ENCODE data around the gene STXBP1.

The STXBP1 gene

DNA sequence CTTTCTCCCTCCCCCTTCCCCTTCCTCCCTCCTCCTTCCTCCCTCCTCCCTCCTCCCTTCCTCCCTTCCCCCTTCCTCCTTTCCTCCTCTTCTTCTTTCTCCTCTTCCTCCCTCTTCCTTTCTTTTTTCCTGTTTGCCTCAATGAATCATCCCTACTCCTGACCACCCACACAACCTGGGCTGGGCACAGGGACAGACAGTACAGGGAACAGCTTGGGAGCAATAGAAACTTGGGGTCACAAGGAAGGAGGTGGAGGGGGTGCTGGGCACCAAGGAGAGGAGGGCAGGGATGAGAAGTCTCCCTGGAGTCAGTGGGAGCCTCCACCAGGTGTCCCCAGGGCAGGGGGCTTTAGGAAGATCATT, 108.8 kb downstream of the STXBP1 start:
- Histone ChIP-seq H3K27ac (no peak overlapping the region), H3K9me3 (ENCODE audit: low read depth, low read length) (no peaks in the 10 kb centered on the region), H3K36me3 (ENCODE audit: insufficient read depth, low read length) (no peaks in the 10 kb centered on the region), H3K4me3 (no peak overlapping the region), H3K9ac (ENCODE audit: insufficient read length) (no peak overlapping the region)
- DNase-seq (ENCODE audit: low read depth, low spot score): no peak
- TF ChIP-seq POLR2AphosphoS5 (IDR thresholded peaks at IDR 0.05; ENCODE audit: borderline replicate concordance, low read depth, low read length): no peak
- TF ChIP-seq FOXP2 (optimal IDR thresholded peaks at IDR 0.05; ENCODE audit: control extremely low read depth, extremely low read length, insufficient read depth): no peak
- TF ChIP-seq EZH2 (IDR thresholded peaks at IDR 0.05): no peak

DNA sequence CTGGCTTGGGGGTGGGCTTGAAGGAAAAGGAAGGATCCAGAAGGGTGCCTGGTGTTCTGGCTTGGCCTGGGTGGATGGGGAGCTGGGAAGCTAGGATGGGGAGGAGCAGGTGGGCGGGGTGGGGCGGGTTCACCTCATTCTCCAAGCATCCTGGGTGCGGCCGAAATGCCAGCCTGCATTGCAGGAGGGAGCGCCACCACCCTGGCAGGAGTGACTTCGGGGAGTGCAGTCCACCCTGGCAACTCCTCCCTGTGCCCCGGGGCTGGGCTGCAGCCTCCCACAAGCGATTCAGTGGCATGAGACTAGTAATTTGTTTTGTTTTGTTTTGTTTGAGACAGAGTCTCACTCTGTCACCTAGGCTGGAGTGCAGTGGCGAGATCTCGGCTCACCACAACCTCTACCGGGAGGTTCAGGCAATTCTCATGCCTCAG, 109.3 kb downstream of the STXBP1 start:
- H3K9me3 ChIP-seq (ENCODE audit: low read depth, low read length): no peaks in the 10 kb centered on the region
- no peak overlapping the region for H3K9ac ChIP-seq (ENCODE audit: insufficient read length)
- no peak overlapping the region for H3K4me3 ChIP-seq
- H3K27ac ChIP-seq: no peak overlapping the region
- TF ChIP-seq EZH2 (IDR thresholded peaks at IDR 0.05): no peak
- TF ChIP-seq POLR2AphosphoS5 (IDR thresholded peaks at IDR 0.05; ENCODE audit: borderline replicate concordance, low read depth, low read length): no peak
- no peak for TF ChIP-seq FOXP2 (optimal IDR thresholded peaks at IDR 0.05; ENCODE audit: control extremely low read depth, extremely low read length, insufficient read depth)
- DNase-seq (ENCODE audit: low read depth, low spot score): no peak
- no peaks in the 10 kb centered on the region for H3K36me3 ChIP-seq (ENCODE audit: insufficient read depth, low read length)

DNA sequence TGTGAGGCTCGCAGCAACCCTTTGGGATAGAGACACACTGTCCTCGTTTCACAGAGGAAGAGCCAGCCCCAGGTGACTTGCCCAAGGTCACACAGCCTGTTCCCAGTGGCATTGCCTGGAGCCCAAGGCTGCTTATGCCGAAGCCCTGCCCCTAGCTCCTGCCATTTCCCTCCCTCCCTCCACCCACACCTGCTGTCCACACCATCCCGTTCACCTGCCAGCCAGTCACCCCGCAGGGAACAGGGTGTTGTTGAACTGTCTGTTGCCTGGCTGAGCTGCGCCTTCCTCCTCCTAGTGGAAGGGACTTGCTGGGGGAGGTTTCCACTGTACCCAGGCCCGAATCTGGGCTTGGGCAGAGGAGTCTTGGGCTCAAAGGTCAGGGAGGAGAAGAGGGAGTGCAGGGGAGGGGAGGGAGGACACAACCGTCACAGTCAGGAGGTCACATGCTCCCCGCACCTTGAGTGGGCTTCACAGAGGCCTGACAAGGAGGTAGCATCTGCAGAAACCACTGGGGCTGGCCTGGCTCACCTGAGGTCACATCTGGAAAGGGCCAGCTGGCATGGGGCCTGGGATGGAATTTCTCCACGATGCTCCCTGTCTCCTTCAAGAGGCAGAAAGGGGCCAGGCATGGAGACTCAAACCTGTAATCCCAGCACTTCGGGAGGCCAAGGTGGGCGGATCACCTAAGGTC, 110.1 kb downstream of the STXBP1 start:
- no peak for DNase-seq (ENCODE audit: low read depth, low spot score)
- Histone ChIP-seq H3K27ac (no peak overlapping the region), H3K9me3 (ENCODE audit: low read depth, low read length) (no peaks in the 10 kb centered on the region), H3K9ac (ENCODE audit: insufficient read length) (no peak overlapping the region), H3K36me3 (ENCODE audit: insufficient read depth, low read length) (no peaks in the 10 kb centered on the region), H3K4me3 (no peak overlapping the region)
- TF ChIP-seq POLR2AphosphoS5 (IDR thresholded peaks at IDR 0.05; ENCODE audit: borderline replicate concordance, low read depth, low read length): no peak
- TF ChIP-seq FOXP2 (optimal IDR thresholded peaks at IDR 0.05; ENCODE audit: control extremely low read depth, extremely low read length, insufficient read depth): no peak
- no peak for TF ChIP-seq EZH2 (IDR thresholded peaks at IDR 0.05)

DNA sequence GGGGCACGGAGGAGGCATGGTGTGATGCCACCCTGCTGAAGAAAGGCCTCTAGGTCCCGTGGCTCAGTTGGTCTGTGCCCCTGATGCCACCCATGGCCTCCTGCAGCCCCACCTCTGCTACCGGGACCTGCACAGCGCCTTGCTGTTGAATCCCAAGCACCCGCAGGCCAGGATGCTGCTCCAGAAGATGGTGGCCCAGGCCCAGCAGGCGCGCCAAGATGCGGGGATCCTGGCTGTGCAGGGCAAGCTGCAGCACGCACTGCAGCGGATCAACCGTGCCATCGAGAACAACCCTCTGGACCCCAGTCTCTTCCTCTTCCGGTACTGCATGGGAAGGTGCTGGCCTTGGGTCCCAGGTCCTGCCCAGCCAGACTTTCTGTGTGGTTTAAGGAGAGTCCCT, 110.9 kb downstream of the STXBP1 start:
- TF ChIP-seq FOXP2 (optimal IDR thresholded peaks at IDR 0.05; ENCODE audit: control extremely low read depth, extremely low read length, insufficient read depth): no peak
- TF ChIP-seq EZH2 (IDR thresholded peaks at IDR 0.05): no peak
- TF ChIP-seq POLR2AphosphoS5 (IDR thresholded peaks at IDR 0.05; ENCODE audit: borderline replicate concordance, low read depth, low read length): no peak
- Histone ChIP-seq H3K27ac (no peak overlapping the region), H3K36me3 (ENCODE audit: insufficient read depth, low read length) (no peaks in the 10 kb centered on the region), H3K9me3 (ENCODE audit: low read depth, low read length) (no peaks in the 10 kb centered on the region), H3K4me3 (no peak overlapping the region), H3K9ac (ENCODE audit: insufficient read length) (no peak overlapping the region)
- no peak for DNase-seq (ENCODE audit: low read depth, low spot score)

DNA sequence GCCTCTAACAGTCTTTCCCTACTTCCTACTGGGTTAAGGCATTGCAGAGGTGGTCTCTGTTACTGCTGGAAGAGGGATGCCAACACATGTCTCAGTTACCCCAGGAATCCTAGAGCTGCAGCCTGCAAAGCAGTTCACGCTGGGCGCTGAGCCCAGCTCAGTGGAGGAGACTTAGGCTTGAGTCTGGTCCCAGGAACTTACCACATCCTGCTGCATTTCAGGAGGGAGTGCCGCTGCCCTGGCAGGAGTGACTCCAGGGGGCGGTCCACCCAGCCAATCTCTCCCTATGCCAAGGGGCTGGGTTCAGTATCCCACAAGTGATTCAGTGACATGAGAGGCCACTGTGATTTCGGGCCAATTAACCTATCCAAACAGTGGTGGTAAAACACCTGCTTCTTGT, 111.4 kb downstream of the STXBP1 start:
- H3K4me3 ChIP-seq: no peak overlapping the region
- no peak overlapping the region for H3K27ac ChIP-seq
- TF ChIP-seq FOXP2 (optimal IDR thresholded peaks at IDR 0.05; ENCODE audit: control extremely low read depth, extremely low read length, insufficient read depth) (no peak), EZH2 (IDR thresholded peaks at IDR 0.05) (no peak), POLR2AphosphoS5 (IDR thresholded peaks at IDR 0.05; ENCODE audit: borderline replicate concordance, low read depth, low read length) (no peak)
- no peak overlapping the region for H3K9ac ChIP-seq (ENCODE audit: insufficient read length)
- no peaks in the 10 kb centered on the region for H3K9me3 ChIP-seq (ENCODE audit: low read depth, low read length)
- no peak for DNase-seq (ENCODE audit: low read depth, low spot score)
- H3K36me3 ChIP-seq (ENCODE audit: insufficient read depth, low read length): no peaks in the 10 kb centered on the region

DNA sequence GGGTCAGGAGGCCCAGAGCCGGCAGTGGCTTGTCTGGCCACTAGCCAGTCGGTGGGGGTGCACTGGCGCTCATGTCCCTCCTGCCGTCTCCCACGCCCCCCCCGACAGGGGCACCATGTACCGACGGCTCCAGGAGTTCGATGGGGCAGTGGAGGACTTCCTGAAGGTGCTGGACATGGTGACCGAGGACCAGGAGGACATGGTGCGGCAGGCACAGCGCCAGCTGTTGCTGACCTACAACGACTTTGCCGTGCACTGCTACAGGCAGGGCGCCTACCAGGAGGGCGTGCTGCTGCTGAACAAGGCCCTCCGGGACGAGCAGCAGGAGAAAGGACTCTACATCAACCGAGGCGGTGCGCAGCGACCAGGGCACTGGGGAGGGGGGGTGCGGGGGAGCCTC, 111.9 kb downstream of the STXBP1 start:
- H3K36me3 ChIP-seq (ENCODE audit: insufficient read depth, low read length): no peaks in the 10 kb centered on the region
- H3K9ac ChIP-seq (ENCODE audit: insufficient read length): no peak overlapping the region
- no peak overlapping the region for H3K27ac ChIP-seq
- TF ChIP-seq FOXP2 (optimal IDR thresholded peaks at IDR 0.05; ENCODE audit: control extremely low read depth, extremely low read length, insufficient read depth): no peak
- no peak for TF ChIP-seq EZH2 (IDR thresholded peaks at IDR 0.05)
- TF ChIP-seq POLR2AphosphoS5 (IDR thresholded peaks at IDR 0.05; ENCODE audit: borderline replicate concordance, low read depth, low read length): no peak
- H3K4me3 ChIP-seq: no peak overlapping the region
- DNase-seq (ENCODE audit: low read depth, low spot score): no peak
- no peaks in the 10 kb centered on the region for H3K9me3 ChIP-seq (ENCODE audit: low read depth, low read length)

DNA sequence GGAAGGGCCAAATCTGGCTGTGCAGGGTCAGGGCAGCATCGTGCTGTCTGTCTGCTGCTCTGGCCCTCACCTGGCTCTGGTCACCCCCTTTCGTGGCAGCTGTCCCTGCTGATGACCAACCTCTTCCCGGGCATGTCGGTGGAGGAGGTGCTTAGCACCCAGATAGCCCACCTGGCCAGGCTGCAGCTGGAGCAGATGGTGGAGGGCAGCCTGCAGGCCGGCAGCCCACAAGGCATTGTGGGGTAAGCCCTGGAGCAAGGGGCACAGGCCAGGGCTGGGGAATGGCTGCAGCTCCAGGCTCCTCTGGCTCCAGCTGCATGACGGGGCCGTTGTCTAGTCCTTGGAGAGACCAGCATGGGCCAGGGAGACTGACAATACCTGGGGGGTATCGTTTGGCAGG, 114.8 kb downstream of the STXBP1 start:
- no peak for TF ChIP-seq FOXP2 (optimal IDR thresholded peaks at IDR 0.05; ENCODE audit: control extremely low read depth, extremely low read length, insufficient read depth)
- TF ChIP-seq EZH2 (IDR thresholded peaks at IDR 0.05): no peak
- TF ChIP-seq POLR2AphosphoS5 (IDR thresholded peaks at IDR 0.05; ENCODE audit: borderline replicate concordance, low read depth, low read length): no peak
- Histone ChIP-seq H3K9ac (ENCODE audit: insufficient read length) (no peak overlapping the region), H3K9me3 (ENCODE audit: low read depth, low read length) (no peaks in the 10 kb centered on the region), H3K4me3 (no peak overlapping the region), H3K27ac (no peak overlapping the region), H3K36me3 (ENCODE audit: insufficient read depth, low read length) (no peaks in the 10 kb centered on the region)
- DNase-seq (ENCODE audit: low read depth, low spot score): no peak

DNA sequence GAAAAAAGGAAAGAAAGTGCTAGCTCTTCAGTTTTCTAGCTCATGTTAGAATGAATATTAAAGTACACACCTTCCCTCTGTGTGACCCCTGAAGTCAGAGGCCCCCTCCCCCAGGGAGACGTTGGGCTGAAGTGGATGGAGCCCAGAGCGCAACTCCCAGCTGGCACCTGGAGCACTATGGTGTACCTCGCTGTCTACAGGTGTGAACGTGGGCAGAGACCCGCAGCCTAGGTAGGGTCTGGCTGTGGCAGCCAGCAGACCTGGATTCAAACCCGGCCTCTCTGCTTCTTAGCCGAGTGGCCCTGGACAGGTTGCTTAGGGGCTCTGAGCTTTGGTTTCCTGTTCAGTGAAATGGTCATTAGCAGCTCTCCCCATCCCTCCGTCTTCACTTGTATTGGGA, 116.7 kb downstream of the STXBP1 start:
- TF ChIP-seq FOXP2 (optimal IDR thresholded peaks at IDR 0.05; ENCODE audit: control extremely low read depth, extremely low read length, insufficient read depth): no peak
- TF ChIP-seq EZH2 (IDR thresholded peaks at IDR 0.05): no peak
- no peak for TF ChIP-seq POLR2AphosphoS5 (IDR thresholded peaks at IDR 0.05; ENCODE audit: borderline replicate concordance, low read depth, low read length)
- no peak overlapping the region for H3K9ac ChIP-seq (ENCODE audit: insufficient read length)
- no peak overlapping the region for H3K4me3 ChIP-seq
- DNase-seq (ENCODE audit: low read depth, low spot score): no peak
- no peak overlapping the region for H3K27ac ChIP-seq
- no peaks in the 10 kb centered on the region for H3K36me3 ChIP-seq (ENCODE audit: insufficient read depth, low read length)
- no peaks in the 10 kb centered on the region for H3K9me3 ChIP-seq (ENCODE audit: low read depth, low read length)
